PC-9 (cell line): ENCODE results near the gene C6orf141. TPM values are rescaled to one million over a fixed set of nuclear protein-coding genes. Genes with fewer than 3 reads are reported as not detected.
"Not testable (repeated sequence)": the region's sequence is repeated elsewhere in the genome, so short reads cannot be mapped to it uniquely, and the experiment has no call there.

Source experiments
- BruUV-seq: library from RNA; stranded (reverse); fragments of 400-500 nt; replicated peaks from 2 replicates; lab custom pipeline; 2021; lab: Mats Ljungman, UMichigan
- CTCF ChIA-PET: fragments of 300-600 bp; sonication (Branson Sonifier 250); formaldehyde crosslinking; loops from one replicate; lab custom pipeline; 2022; ENCODE audit warnings: antibody characterized with exemption; lab: Charles Lee
- POLR2A ChIA-PET: fragments of 300-600 bp; sonication (Branson Sonifier 250); formaldehyde crosslinking; loops from one replicate; lab custom pipeline; 2022; ENCODE audit warnings: antibody characterized with exemption; ENCODE audit not compliant: unreplicated experiment; lab: Charles Lee
- DNase-seq, 2 experiments: peaks; one replicate each; pipeline versions ENCODE4 v3.0.0 to v3.0.0-alpha.2; 2015 to 2022; ENCODE audit warnings: mixed read lengths in 1 of 2
- H2AFZ ChIP-seq: fragments of 200-600 bp; sonication (generic); 2 replicates; pipeline ENCODE4 v1.8.1; 2017; ENCODE audit warnings: antibody characterized with exemption
- H3F3A ChIP-seq: fragments of 200-600 bp; sonication (generic); 2 replicates; pipeline ENCODE4 v1.8.1; 2017; ENCODE audit warnings: antibody characterized with exemption, mild to moderate bottlenecking, low read depth; ENCODE audit not compliant: insufficient read depth
- H3K27ac ChIP-seq: fragments of 200-600 bp; sonication (generic); 2 replicates; pipeline ENCODE4 v1.6.1; 2016; ENCODE audit warnings: mixed run types
- H3K27me3 ChIP-seq: fragments of 200-600 bp; sonication (generic); 2 replicates; pipeline ENCODE4 v1.6.1; 2016; ENCODE audit warnings: low read depth, mixed run types; ENCODE audit not compliant: insufficient read depth
- H3K36me3 ChIP-seq: fragments of 200-600 bp; sonication (generic); 2 replicates; pipeline ENCODE4 v1.6.1; 2016; ENCODE audit warnings: low read depth, mixed run types
- H3K4me1 ChIP-seq: fragments of 200-600 bp; sonication (generic); replicated peaks from 2 replicates; pipeline ENCODE4 v1.6.1; 2016; ENCODE audit warnings: mixed run types; ENCODE audit not compliant: insufficient read depth
- H3K4me2 ChIP-seq: fragments of 200-600 bp; sonication (generic); 2 replicates; pipeline ENCODE4 v1.6.1; 2017; ENCODE audit warnings: mixed run types
- H3K4me3 ChIP-seq: fragments of 200-600 bp; sonication (generic); 2 replicates; pipeline ENCODE4 v1.6.1; 2016; ENCODE audit warnings: mixed run types
- H3K79me2 ChIP-seq: fragments of 200-600 bp; sonication (generic); 2 replicates; pipeline ENCODE4 v1.6.1; 2017; ENCODE audit warnings: low read depth, mixed run types
- H3K9me2 ChIP-seq: fragments of 200-600 bp; sonication (generic); 2 replicates; pipeline ENCODE4 v1.8.1; 2017; ENCODE audit warnings: mild to moderate bottlenecking; ENCODE audit not compliant: insufficient read depth
- H3K9me3 ChIP-seq: fragments of 200-600 bp; sonication (generic); 2 replicates; pipeline ENCODE4 v1.8.1; 2016; ENCODE audit warnings: low read depth; ENCODE audit not compliant: insufficient read depth
- H4K20me1 ChIP-seq: fragments of 200-600 bp; sonication (generic); 2 replicates; pipeline ENCODE4 v1.8.1; 2017; ENCODE audit not compliant: insufficient read depth
- EZH2 ChIP-seq: fragments of 200-600 bp; sonication (generic); IDR thresholded peaks from 2 replicates; pipeline ENCODE4 v1.8.0; 2017; ENCODE audit warnings: antibody characterized with exemption, low read depth
- intact Hi-C: fragments of 100-400 bp; cut with micrococcal nuclease; formaldehyde crosslinking; loops from one replicate; pipeline ENCODE4 v1.10.0; 2022; ENCODE audit not compliant: unreplicated experiment
- total RNA-seq: library from RNA; stranded (reverse); gene quantifications from 2 replicates; pipeline ENCODE4 v1.2.3, GENCODE V29; 2021
- TF ChIP-seq, protein P1 (sequence below): fragments of 200-600 bp; sonication (generic); conservative IDR thresholded peaks from 2 replicates; pipeline ENCODE4 v1.6.1; 2017; ENCODE audit warnings: mixed run types, antibody characterized with exemption, mild to moderate bottlenecking, moderate library complexity

The C6orf141 gene
- total RNA-seq, 1 experiment from 2014 or later: 21.9 TPM

DNA sequence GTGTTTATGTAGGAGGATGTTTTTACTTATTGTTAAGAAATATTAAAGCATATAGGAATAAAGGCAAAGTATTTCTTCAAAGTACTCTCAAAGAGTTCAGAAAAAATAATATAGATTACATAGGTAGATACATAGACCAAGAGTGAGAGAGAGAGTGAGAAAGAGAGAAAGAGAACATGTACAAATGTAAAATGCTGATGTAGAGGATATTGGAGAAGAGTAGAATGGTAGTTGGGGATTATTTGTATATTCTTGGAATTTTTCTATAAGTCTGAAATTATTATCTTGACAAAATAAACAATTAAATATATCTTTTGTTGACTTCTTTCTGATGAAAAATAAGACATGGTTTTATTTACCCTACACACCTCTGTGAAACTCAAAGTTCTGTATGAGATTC, 29.2 kb downstream of the C6orf141 start:
- Histone ChIP-seq H3K27ac (no peak overlapping the region), H3K4me3 (no peak overlapping the region), H3K4me1 (no peaks in the 10 kb centered on the region), H3K9me2 (no peaks in the 10 kb centered on the region), H3F3A (no peaks in the 10 kb centered on the region), H4K20me1 (no peaks in the 10 kb centered on the region), H3K27me3 (no peaks in the 10 kb centered on the region), H2AFZ (no peak overlapping the region), H3K9me3 (no peaks in the 10 kb centered on the region), H3K79me2 (no peaks in the 10 kb centered on the region), H3K36me3 (no peaks in the 10 kb centered on the region), H3K4me2 (no peak overlapping the region)
- BruUV-seq: no TSS peak
- POLR2A ChIA-PET: no interaction called here
- intact Hi-C loops: no loop called here
- CTCF ChIA-PET: no interaction called here
- TF ChIP-seq, protein P1, sequence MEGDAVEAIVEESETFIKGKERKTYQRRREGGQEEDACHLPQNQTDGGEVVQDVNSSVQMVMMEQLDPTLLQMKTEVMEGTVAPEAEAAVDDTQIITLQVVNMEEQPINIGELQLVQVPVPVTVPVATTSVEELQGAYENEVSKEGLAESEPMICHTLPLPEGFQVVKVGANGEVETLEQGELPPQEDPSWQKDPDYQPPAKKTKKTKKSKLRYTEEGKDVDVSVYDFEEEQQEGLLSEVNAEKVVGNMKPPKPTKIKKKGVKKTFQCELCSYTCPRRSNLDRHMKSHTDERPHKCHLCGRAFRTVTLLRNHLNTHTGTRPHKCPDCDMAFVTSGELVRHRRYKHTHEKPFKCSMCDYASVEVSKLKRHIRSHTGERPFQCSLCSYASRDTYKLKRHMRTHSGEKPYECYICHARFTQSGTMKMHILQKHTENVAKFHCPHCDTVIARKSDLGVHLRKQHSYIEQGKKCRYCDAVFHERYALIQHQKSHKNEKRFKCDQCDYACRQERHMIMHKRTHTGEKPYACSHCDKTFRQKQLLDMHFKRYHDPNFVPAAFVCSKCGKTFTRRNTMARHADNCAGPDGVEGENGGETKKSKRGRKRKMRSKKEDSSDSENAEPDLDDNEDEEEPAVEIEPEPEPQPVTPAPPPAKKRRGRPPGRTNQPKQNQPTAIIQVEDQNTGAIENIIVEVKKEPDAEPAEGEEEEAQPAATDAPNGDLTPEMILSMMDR: no peak
- no peak for TF ChIP-seq EZH2
- no peak for DNase-seq

DNA sequence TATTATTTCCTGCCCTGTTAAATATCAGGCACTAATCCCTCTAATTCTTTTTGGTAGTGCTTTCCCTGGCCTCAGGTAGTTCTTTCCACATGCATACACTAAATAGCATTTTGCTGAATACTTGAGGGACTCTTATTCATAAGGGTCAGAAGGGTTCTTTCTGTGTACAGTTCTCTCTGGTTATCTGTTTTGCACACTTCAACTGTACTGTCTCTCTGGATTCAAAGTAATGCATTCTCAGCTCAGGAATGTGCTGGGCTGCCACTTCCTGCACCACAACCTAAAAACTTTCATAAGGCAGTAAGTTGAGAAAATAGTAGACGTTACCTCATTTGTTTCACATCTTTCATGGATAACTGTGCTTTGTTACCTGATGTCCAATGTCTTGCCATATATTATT, 32.1 kb downstream of the C6orf141 start:
- intact Hi-C loops: no loop called here
- H4K20me1 ChIP-seq: no peaks in the 10 kb centered on the region
- no peaks in the 10 kb centered on the region for H3K27me3 ChIP-seq
- H3K9me2 ChIP-seq: no peaks in the 10 kb centered on the region
- H3F3A ChIP-seq: no peaks in the 10 kb centered on the region
- ChIA-PET POLR2A (no interaction called here), CTCF (no interaction called here)
- no peak overlapping the region for H3K4me2 ChIP-seq
- H3K4me1 ChIP-seq: no peaks in the 10 kb centered on the region
- H3K9me3 ChIP-seq: no peaks in the 10 kb centered on the region
- TF ChIP-seq, protein P1: no peak
- TF ChIP-seq EZH2: no peak
- H3K36me3 ChIP-seq: no peaks in the 10 kb centered on the region
- no peaks in the 10 kb centered on the region for H3K79me2 ChIP-seq
- DNase-seq: no peak
- no peak overlapping the region for H3K27ac ChIP-seq
- no TSS peak for BruUV-seq
- H2AFZ ChIP-seq: no peak overlapping the region
- no peak overlapping the region for H3K4me3 ChIP-seq

DNA sequence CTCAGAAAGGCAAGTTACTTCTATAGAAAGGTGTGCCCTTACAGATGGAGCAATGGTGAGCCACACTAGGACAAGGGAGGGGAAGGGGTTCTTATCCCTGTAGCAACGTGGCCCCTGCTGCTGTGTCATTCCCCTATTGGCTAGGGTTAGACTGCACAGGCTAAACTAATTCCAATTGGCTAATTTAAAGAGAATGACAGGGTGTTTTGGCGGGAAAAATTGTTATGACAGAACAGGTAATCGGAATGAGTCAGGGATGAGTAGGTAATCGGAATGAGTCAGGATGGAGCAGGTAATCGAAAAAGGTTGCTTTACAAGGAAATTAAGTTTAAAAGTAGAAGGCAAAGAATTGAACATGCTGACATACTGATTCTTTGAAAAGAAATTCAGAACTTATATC, 36.8 kb downstream of the C6orf141 start:
- DNase-seq, H3K27me3 ChIP-seq, H3F3A ChIP-seq, H3K36me3 ChIP-seq, BruUV-seq, intact Hi-C loops, H3K4me2 ChIP-seq, H3K79me2 ChIP-seq, H3K9me3 ChIP-seq, H4K20me1 ChIP-seq, H3K9me2 ChIP-seq, H3K27ac ChIP-seq, CTCF ChIA-PET, H3K4me1 ChIP-seq, H3K4me3 ChIP-seq, H2AFZ ChIP-seq, POLR2A ChIA-PET: not testable (repeated sequence)

Other genes with a start within 250 kb of the C6orf141 start
- 14.4 and 17.5 TPM in 2 replicates for gene MMUT, start 87.4 kb upstream of the C6orf141 start, total RNA-seq
- 9.5 and 11.0 TPM in 2 replicates for gene CENPQ, start 87.3 kb upstream of the C6orf141 start, total RNA-seq
- gene GLYATL3, start 50.7 kb upstream of the C6orf141 start, total RNA-seq: not detected in 2 replicates
- not detected in 2 replicates for gene RHAG, start 86.2 kb downstream of the C6orf141 start, total RNA-seq
- not detected in 2 replicates for gene CRISP2, start 162.9 kb downstream of the C6orf141 start, total RNA-seq
- 0.48 and 0.79 TPM in 2 replicates for gene CRISP3, start 193.7 kb downstream of the C6orf141 start, total RNA-seq
- gene PGK2, start 236.6 kb downstream of the C6orf141 start, total RNA-seq: not detected in 2 replicates